Activated CD4-positive, alpha-beta T cell treated with anti-CD3 and anti-CD28 coated beads for 24 hours (primary cell): ENCODE data around the gene MLN.

Experiments used
- DNase-seq, 2 donors: peaks; one replicate each; pipeline ENCODE4 v3.0.0-alpha.2; 2020; ENCODE audit warnings: low read depth in 2 of 2

MLN gene

DNA sequence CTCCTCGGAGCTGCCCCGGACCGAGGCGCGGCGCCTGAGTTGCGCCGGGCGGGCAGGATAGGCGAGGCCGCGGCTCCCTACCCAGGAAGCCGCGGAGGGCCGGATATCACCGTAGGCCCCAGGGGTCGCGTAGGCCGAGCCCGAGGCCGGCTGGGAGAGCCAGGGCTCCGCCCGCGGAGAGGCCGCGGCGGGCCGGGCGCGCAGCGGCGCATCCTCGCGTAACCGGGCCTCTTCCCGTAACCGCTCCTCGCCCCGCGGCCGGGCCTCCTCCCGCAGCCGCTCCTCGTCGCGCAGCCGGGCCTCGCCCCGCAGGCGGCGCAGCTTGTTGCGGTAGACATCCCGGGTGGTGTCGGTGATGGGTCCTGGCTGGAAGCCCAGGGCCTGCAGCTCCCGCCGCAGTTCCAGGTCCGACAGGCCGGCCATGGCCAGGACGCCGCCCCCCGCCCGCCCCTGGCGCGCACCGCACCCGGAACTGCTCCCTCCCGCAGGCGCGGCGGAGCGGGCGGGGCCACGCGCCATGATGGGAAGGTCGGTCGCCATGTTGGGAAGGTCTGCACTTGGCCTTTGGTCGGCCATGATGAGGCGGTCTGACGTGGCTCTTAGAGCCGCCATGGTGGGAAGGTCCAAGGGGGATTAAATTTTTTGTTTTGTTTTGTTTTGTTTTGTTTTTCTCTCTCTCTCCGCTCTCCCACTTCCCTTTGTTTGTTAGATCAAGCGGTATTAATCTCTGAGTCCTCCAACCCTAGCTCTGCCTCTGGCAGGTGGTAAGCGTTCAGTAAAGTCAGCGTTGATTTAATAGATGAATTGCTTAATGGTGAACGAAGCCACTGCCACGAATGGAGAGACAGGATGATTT lies 14.9 kb downstream of the MLN start, which contains the start of gene LEMD2:
TSS of gene LEMD2 (minus strand) at position 437 of the 856 bp plus-strand sequence. CDS start at position 423, 14 bp downstream.
- peak; percentile 89 to 91 for DNase-seq

DNA sequence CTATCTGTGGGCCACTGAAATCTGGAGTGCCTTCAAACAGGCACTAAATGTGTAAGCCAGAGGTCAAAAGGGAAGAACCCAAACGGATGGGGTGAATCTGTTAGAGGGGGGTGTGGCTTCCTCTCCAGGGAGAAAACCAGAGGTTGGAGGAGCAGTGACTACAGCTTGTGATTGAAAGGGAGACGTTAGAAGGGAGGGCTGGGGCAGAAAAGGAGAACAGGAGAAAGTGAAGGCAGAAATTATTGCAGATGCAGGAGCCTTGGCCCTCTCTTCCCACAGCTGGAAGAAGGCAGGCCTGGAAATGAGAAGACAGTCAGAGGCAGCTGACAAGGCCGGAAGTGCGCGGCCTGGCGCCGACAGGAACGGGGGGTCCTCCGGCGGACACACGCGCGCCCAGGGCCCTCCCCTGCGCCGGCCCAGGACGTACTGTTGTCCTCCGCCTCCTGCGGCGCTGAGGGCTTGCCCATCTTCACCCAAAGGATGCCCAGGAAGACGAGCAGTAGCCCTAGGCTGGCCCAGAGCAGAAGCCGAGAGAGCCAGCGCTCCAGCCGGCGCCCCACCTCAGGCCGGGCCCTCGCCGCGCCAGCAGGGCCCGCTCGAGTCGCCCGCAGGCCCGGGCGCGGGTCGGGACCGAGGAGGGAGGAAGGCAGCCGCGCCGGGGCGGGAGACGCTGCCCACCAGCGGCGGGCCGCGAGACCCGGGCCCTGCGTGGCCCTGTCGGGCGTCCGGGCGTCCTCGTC lies 15.7 kb downstream of the MLN start:
- peak; percentile 21 to 30 for DNase-seq

DNA sequence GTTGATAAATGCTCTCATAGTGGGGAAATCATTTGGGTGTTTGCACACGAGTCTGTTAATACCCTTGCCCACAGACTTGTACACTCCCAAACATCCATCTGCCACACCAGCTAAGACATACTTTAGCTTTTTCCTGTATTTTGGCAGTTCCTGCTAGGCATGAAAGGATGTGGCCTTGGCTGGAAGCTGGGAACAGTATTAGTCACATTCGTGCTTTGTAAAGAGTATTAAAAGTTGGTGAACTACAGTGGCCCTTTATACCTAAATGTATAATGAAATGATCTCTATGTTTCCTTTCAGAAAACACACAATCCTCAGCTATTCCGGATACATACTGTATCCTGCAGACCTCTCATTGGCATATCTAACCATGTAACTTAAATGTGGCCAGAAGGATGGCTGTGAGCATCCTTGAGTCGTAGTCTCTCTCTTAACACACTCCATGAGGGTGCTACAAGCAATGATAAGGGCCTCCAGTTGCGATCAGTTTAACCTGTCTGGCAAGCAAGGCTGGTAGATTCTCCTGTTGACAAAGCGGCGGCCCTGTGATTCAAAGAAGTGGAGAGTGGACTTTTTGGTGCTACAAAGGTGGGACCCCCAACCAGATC lies 16.4 kb downstream of the MLN start:
- no peak for DNase-seq

DNA sequence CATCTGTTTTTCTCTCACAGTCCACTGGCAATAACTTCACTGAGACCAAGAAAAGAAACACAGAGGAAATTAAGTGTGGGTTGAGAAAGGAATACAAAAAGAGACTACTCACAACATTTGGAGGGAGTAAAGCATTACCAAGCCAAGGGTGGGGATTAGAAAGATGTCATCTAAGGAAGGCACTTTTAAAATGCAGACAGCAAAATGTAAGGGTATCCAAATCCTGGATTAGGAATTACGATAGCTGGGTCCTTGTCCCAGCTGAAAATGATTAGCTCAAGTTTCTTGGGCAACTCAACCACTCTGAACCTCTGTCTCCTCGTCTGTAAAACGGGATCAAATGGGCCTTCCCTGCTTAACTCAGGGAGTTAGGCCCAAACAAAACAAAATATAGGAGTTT lies 17.1 kb downstream of the MLN start:
- no peak for DNase-seq

DNA sequence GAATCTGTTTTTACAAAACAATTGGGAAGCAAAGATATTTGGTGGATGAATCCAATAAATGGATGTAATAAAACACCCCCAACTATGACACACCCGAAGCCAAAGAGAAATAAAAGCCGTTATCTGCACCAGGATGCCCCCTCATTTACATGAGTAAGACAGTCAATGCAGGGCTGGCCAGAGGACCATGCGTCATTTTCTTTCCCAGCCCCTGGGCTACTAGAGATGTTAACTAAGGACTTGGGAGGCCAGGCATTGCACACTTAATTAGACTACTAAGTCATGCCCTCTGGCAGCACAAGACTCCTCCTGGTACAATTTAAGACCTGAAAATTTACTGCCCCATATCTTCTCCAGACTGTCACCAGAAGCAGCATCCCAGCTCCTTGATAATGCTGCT lies 18.0 kb downstream of the MLN start:
- DNase-seq, result no peak

DNA sequence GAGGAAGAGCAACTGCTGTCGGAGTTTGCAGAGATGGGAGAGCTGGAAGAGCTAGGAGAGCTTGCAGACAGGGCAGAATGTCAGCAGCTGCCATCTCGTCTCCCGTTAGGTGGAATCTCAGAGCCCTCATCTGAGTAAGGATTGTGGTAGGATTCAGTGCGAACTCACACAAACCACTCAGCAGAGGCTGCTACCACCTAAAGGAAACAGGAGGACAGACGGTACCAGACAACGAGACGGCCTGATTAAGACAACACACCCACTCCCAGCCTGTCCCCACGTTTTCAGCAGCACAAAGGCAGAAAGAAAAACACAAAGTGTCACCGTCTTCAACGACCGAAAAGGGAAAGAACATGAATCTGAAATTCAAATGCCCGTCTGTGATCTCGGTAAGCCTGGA lies 19.0 kb downstream of the MLN start:
- no peak for DNase-seq

DNA sequence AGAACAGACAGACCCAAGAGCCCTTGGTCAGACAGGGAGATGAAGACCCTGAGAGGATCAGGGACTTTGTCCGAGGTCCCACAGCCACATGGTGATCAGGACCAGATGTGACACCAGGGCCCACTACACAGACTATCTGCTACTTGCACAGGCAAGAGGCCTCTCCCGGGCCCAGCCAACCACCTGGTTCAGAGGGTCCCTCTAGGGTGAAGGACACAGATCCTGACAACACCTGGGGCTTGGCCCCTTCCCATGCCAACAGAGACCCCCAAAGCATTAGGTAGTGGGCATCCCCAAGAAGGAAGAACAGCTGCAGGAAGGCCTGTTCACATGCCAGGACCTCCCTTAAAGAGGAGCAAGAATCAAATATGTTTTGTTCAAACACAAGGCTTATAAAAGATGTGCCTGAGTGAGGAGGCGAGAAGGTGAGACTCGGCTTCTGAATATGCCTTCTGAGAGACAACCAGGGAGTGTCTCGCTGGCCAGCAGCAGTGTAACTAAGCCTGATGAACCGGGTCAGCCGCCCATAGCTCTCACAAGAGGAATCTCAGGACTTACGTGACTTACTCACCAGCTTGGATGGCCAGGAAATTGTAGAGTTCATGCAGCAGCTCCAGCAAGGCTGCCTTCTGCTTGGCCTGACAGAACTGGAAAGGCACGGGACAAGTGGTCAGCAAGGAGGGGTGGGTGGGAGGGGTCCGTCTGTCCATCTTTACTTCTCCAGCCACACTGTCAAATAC lies 19.9 kb downstream of the MLN start:
- DNase-seq, result no peak

DNA sequence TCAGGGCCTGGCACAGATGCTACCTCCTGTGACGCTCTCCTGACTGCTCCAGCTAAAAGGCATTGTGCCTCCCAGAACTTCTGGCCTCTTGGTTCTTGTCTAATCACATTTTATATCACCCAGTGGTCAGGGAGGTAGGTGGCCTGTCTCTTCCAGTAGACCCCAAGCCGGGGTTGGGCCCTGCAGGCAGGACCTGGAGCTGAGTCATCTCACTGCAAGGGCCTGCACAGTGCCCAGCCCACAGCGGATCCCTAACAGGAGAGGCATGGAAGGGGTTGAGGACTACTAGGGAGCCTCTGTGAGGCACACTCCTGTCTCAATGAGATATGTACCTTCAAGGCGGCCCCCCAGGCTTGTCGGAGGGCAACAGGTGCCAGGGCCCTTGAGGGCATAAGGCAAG lies 21.2 kb downstream of the MLN start:
- no peak for DNase-seq

DNA sequence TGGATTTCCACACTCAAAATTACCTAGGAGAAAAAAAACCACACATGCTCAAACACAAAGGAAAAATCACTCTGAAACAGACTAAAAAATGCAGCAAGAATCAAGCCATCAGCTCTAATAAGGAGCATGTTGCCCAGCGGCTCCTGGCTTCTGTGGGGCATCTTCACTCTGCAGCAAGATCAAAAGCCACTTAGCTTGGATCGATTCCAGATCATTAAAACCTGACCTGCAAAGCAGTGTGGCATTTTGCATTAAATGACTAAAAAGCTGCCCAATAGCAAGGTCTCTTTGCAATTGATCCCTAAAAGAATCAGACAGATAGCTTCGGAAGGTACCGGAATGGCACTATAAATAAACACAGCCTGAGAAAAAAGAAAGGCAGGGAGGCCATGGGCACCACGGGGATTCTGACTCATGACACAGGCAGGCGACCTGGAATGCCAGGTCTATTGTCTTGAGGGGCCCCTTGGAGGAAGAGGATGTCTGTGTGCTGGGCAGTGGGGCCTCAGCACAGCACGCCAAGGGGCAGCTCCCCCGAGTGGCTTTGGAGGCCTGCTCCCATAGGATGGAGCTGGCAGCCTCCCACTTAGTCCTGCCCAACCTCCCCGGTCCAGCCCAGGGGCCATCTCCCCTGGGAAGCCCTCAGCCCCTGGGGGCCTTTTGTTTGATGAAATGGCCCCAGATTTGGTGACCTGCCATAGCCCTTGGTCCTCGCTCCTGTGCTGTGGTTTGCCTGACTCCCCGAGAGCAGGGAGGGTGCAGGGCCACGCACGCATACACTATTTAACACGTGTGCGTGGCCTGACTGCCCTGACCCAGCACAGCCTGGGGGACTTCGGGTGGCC lies 22.4 kb downstream of the MLN start:
- no peak for DNase-seq

DNA sequence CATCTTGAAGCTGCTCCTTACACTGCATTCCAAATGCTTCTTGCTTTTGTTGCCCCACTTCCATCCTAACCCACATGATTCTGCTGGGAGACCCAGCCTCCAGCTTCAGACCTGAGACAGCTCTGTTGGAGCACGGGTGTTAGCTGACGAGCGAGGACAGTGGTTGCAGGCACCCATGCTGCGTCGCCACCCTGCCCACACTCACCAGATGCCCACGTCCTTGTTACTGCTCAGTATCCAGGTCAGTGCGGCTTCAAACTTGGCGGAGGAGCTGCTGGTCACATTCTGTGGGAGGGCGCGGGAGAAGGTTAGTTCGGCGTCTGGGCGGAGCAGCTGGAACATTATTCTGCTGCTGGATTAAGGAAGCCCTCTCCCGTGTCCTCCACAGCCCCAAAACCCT lies 23.9 kb downstream of the MLN start:
- no peak for DNase-seq

DNA sequence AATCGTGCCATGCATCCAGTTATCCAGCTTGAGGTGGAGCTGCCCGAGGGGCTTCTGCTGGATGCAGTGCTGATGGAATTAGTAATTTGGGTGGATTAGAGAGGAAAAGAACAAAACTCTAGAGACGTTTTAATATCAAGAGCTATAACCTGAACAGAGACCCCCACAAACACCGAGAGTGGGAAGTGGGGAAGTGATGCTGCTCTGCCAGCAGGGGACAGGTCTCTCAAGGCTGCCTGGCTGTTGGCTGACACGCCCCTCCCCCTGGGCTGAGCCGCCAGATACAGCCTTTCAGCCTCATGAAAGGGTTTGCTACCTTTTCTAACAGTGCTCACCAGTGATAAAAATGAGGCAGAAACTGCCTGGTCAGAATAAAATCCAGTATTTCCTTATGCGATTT lies 24.5 kb downstream of the MLN start:
- DNase-seq, result no peak

DNA sequence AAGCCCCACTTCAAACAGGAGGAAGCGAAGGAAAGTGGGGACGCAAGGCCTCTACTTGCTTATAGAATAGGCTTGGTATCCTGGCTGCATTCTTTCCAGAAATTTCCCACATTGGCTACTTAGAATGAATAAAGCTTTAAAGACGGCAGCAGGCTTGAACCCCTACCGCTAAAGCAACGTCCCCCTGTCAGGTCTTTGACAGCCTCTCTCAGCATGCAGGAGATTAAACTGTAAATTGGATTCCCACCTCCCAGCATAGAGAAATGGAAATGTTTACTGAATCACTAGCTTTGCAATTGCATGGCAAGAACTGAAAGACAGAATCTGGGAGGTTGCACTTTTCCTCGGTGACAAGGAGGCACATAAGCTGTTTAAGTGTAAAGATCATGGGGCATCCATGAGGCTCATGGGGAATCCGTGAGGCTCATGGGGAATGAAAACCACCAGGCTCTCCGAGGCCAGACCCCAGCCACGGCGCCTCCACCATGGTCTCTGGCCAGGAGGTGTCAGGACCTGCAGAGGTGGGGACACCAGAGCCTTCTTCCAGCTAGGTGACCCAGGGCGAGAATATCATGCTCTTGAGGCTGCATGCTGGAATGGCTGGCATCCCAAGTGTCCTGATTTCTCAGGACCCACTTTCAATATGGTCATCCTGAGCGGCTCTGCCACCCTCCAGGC lies 25.2 kb downstream of the MLN start:
- DNase-seq, result no peak

DNA sequence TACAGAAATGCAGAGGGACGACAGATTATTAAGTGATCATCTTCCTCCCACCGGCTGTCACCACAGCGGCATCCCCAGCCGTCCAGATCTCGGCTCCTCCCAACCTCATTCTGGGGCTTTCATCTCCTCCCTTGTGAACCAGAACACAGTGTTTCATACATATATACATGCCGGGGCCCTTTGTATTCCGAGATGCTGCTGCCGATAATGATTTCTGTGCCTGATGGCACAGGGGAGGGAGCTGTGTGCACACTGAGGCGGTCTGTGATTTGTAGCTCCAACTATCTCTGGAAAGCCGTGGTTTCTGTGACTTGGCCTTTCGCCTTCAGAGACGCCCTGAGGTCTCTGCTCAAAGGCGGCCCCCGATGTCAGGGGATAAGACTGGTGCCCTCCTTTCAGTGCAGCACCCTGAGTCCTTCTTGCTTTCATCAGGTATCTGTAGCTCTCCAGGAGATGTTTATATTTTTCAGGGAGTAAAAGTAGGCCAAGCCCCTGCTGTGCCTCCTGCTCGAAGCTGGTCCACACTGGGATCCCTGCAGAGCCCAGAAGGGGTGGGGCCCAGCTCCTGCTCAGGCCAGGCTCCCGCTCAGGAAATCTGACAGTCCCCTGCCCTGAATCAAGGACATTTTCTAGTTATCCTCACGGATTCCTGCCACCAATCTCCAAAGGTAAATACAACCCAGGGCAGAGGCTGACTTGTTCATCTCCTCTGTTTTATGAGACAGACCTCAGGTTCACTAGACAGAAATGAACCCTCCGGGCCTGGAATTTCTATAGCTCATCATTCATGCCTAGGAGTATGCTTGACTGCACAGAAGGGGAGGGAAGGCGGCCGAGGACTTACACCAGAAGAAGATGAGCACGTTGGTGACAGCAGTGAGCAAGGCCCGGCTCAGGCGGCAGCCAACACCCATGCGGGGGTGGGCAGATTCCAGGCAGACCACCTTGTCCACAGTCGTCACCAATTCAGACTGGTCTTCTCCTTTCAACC lies 26.1 kb downstream of the MLN start:
- no peak for DNase-seq

DNA sequence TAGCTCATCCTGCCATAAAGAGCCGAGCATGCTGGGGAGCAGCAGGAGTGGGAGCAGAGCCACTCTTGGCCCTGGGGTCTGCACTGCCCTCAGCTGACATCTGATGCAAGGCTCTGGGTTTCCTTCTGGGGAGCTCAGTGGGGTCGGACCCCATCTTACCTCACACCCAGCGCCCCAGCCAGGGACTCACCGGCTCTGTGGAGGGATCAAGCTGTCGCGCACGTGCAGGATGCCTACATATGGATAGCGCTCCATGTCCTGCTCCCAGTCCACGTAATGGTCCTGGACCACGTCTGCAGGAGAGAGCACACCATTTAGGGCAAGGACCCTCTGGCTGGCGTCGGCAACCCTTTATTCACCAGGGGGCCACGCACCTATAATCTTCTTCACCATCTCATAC lies 27.0 kb downstream of the MLN start:
- DNase-seq, result no peak

DNA sequence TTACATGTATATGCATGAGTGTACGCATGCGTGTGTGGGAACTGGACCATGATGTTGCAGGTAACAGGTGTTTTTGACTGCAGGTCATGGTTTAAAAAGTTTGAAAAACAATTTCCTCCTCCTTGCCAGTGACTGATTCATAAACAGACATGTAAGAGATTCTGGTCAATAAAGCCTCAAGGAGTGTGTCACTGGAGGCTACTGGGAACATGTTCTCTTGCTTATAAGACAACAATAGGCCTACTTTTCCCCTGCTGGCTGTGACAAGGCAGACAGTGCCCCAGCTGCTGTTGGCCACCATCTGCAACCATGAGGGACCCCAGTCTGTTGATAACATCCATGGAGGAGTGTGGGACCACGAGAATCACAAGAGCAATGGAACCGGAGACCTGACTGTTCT lies 27.6 kb downstream of the MLN start:
- DNase-seq, result no peak

DNA sequence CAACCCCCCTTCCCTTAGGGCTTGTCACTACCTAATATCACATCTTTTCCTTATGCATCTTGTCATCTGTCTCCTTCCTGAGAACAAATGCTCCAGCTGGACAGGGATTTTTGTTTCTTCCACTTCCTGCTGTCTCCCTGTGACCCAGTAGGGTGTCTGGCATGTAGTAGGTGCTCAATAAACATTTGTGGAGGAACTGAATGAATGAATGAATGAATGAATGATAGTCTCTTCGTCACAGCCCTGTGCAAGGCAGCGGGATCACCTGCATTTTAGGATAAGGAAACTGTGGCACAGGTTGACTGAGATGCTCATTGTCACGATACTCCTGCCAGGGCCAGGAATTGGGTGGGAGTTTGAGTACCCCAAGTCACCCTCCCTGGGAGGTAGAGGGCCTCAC lies 29.0 kb downstream of the MLN start:
- no peak for DNase-seq

DNA sequence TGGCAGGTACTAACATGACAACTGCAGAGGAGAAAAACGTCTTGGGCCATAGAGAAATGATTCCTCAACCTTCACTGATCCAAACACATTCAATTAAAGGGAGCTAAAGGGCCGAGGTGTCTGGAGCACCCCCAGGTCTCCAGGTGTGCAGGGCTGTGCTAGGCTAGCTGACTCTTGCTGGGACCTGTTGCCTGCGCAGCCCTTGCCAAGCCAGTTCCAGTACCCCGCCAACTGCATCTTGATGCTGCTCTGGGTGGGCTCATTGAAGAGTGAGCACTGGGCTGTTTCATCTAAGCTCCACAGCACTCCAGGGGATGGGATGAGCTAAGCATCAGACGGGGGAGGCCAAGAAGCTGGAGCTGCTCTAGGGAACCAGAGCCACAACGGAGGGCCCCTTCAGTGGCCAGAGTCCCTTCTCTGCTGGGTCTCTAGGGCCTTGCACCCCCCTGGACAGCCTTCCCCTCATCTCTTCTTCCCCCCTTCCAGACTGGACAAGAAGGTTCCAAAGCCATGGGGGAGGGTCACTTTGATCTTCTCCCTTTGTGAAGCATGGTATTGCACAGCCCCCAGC lies 30.8 kb downstream of the MLN start:
- DNase-seq, result no peak

DNA sequence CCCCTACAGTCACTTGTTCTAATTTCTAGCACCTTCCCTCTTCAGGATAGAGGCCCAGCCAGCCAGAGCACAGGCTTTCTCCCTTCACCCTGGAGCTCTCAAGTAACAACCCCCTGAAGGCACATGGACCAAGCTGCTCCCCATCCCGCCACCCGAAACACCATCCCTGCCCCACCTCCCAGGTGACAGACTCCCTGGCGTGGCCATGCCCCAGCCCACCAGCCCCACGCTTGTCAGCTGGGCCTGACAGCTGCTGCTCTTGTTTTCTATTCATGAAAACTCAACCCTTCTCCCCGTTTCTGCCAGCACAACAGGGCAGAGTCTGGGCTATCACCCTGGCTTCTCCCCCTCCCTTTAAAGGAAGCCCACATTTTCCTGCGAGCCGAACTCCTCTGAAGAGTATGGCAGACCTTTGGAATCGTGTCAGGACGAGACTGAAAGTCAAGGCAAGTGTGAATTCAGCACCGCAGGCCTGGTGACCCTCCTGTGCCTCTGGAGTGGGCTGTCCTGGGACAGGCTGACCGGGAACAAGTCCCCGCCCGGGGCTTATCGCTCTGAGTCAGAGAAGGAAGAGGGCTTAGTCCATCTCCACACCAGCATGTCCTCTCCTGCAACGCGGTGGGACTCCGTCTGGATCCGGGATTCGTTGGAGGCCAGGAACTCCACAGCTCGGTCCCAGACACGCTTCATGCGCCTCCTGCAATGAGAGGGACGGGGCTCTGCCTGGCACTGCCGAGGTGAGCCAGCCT lies 31.5 kb downstream of the MLN start:
- DNase-seq, result no peak
